Sigmoid colon (tissue), 4 donors: ENCODE data around the gene ZC3HAV1.

Source experiments
- EP300 ChIP-seq, 4 donors: sonication (generic); formaldehyde crosslinking; IDR thresholded peaks; one replicate each; pipeline ENCODE4 v1.6.1; 2017; ENCODE audit warnings: antibody characterized with exemption in 4 of 4
- POLR2A ChIP-seq, 2 donors: fragments of 450-650 bp; IDR thresholded peaks; one replicate each; pipeline ENCODE4 v1.6.1; 2016; ENCODE audit warnings: antibody characterized with exemption in 2 of 2, mild to moderate bottlenecking in 2 of 2, moderate library complexity in 2 of 2
- POLR2AphosphoS5 ChIP-seq, 4 donors: sonication (generic); formaldehyde crosslinking; IDR thresholded peaks; one replicate each; pipeline ENCODE4 v1.6.1; 2017; ENCODE audit warnings: antibody characterized with exemption in 4 of 4
- TF ChIP-seq, protein P1 (sequence below), 4 experiments: fragments of 450-650 bp in 3 of 4; fragments of 200-600 bp in 1 of 4; IDR thresholded peaks; one replicate each; pipeline ENCODE4 v1.5.1; 2016 to 2019; ENCODE audit warnings: antibody characterized with exemption in 4 of 4, mild to moderate bottlenecking in 3 of 4, moderate library complexity in 2 of 4

DNA sequence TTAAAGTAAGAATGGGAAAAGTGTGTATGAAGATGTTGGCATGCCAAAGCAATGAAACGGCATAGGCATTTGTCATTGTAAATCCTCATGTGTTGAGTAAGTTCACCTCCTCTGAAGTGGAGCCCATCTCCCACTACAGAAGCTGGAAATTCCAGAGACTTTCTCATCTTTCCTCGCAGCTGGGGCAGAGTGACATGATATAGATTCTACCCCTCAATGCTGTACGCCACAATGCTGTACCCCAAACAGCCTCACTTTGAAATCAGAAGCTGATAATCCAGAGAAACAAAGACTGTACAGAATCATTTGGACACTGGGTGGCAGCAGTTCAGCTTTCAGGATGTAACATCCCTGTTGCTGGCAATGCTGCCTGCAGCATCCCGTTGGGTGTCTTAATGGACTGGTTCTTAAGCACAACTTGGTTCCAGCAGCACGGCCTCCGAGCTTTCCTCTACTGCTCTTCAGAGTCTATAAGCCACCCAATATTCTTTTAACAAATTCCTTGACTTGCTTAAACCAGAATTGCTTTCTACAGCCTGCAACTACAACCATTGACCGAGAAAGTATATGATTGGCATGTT, 92.5 kb downstream of the ZC3HAV1 start:
- TF ChIP-seq EP300 (IDR thresholded peaks at IDR 0.05) (no peak), POLR2A (IDR thresholded peaks at IDR 0.05) (no peak), POLR2AphosphoS5 (IDR thresholded peaks at IDR 0.05) (no peak)
- TF ChIP-seq, protein P1, sequence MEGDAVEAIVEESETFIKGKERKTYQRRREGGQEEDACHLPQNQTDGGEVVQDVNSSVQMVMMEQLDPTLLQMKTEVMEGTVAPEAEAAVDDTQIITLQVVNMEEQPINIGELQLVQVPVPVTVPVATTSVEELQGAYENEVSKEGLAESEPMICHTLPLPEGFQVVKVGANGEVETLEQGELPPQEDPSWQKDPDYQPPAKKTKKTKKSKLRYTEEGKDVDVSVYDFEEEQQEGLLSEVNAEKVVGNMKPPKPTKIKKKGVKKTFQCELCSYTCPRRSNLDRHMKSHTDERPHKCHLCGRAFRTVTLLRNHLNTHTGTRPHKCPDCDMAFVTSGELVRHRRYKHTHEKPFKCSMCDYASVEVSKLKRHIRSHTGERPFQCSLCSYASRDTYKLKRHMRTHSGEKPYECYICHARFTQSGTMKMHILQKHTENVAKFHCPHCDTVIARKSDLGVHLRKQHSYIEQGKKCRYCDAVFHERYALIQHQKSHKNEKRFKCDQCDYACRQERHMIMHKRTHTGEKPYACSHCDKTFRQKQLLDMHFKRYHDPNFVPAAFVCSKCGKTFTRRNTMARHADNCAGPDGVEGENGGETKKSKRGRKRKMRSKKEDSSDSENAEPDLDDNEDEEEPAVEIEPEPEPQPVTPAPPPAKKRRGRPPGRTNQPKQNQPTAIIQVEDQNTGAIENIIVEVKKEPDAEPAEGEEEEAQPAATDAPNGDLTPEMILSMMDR (IDR thresholded peaks at IDR 0.05) = peak in 2 of 4 experiments; percentile 14 to 45
